ENCODE data around the gene KIRREL3.

KIRREL3 gene

DNA sequence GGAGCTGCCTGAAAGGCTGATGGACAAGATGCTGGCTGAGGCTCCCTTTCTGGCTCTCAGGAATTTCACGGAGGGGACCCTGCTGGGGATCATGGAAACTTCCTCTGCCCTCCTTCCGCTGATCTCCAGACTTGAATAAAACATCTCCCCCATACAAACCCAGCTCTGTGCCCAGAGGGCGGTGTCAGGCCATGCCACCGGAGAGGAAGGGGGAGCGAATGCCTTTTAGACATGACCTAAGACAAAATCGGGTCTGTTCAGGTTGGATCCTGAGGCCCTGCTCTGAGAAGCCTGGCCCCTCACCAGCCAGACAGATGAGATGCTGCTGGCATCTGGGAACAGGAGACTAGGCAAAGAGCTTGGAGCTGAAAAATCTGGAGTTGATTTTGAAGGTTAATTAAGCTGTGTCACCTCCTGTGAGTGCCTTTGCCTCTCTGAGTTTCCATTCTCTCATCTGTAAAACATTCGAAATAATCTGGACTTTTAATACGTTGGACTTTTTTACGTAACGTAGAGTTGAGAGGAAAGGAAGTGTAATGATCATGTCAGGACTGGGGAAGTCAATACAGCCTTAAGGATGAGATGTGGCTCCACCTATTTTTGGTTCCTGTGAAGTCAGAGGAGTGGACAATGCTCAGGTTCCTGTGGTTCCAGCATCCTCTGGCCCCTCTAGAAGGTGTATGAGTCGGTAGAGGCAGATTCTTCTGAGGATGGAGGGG is 481.4 kb downstream of the KIRREL3 start:
- H3K27ac ChIP-seq, result no peak overlapping the region
- TF ChIP-seq, protein P1, sequence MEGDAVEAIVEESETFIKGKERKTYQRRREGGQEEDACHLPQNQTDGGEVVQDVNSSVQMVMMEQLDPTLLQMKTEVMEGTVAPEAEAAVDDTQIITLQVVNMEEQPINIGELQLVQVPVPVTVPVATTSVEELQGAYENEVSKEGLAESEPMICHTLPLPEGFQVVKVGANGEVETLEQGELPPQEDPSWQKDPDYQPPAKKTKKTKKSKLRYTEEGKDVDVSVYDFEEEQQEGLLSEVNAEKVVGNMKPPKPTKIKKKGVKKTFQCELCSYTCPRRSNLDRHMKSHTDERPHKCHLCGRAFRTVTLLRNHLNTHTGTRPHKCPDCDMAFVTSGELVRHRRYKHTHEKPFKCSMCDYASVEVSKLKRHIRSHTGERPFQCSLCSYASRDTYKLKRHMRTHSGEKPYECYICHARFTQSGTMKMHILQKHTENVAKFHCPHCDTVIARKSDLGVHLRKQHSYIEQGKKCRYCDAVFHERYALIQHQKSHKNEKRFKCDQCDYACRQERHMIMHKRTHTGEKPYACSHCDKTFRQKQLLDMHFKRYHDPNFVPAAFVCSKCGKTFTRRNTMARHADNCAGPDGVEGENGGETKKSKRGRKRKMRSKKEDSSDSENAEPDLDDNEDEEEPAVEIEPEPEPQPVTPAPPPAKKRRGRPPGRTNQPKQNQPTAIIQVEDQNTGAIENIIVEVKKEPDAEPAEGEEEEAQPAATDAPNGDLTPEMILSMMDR (conservative IDR thresholded peaks at IDR 0.05), result no peak

DNA sequence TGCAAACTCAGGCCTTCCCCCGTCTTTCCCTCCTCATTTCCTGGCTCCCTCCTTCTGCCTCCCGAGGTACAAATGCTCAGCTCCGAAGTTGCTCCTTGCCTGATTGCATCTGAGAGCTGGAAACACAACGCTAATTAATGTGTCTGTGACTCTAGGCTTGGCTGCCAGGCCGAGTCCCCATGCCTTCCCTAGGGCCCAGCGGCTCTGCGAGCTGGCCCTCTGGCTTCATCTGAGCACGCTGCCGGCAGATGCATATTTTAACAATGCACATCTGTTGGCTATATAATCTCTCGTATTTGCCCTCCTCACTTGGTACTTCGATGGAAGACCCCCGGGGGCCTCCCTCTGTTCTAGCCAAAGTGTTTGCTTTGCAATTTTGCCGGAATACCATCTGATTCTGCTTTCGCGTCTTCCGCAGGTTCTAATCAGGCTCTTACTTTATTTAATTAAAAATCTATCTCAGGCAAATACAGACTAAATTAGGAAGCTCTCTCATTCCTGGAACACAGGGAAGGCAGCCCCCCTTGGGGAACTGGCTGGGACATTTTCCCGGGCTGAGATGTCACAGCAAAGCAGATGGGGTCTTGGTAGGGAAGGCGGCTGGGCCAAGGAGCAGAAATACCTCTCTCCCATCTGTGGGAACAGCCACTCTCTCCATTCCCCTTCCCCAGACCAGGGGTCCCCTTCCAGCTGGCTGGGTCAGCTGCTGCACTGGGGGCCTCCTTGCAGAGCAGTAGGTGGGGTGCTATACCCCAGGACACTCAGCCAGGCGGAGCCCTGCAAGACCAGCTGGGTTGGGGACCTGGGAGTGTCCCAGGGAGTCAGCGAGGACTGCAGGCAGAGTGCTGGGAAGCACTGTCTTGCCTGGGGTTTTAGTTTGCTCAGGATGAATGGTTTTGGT is 482.2 kb downstream of the KIRREL3 start:
- TF ChIP-seq, protein P1 (conservative IDR thresholded peaks at IDR 0.05), result no peak
- H3K27ac ChIP-seq, result no peak overlapping the region

DNA sequence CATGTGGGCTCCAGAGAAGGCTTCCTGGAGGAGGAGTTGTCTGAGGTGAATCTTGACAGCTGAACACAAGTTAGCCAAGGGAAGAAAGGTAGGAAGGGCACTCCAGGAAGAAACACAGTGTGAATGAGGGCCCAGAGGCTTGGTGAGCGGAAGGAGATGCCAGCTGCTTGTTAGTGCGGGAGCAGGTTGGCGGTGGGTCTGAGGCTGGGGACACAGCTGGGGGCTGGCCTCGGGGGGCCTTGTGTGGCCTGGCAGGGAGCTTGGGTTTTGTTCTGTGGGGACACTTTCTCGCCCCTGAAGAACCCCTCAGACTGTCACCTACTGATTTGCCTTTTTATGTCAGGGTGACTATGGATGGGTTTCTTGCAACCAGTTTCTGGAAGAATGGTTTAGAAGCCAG is 485.1 kb downstream of the KIRREL3 start:
- TF ChIP-seq, protein P1 (conservative IDR thresholded peaks at IDR 0.05), result no peak
- H3K27ac ChIP-seq, result no peak overlapping the region

DNA sequence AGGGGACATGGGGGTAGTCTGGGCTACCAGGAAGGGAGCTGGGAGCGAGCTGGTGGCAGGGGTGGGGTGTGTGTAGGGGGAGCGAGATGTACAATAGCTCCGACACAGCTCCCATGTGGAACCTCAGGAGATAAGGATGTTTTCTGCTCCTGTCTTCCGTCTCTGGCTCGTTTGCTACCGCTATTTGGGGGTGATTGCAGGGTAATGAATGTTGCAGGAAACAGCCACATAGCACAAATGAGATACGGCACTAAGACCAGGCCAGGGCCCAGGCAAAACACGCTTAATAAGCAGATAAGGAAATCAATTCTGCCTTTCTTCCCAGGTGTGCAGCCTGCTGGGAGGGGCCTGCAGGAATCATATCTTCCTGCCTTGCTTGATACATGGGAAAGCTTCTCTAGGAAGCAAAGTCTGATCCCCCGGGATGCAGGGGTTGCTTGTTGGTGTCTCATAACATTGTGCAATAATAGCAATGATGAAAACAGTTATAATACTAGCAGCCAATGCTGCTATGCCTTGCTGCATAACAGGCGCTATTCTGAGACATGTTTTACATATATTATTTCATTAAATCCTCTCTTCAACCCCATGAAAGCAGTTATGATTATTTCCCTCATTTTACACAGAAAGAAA is 486.4 kb downstream of the KIRREL3 start:
- H3K27ac ChIP-seq, result no peak overlapping the region
- TF ChIP-seq, protein P1 (conservative IDR thresholded peaks at IDR 0.05), result no peak

DNA sequence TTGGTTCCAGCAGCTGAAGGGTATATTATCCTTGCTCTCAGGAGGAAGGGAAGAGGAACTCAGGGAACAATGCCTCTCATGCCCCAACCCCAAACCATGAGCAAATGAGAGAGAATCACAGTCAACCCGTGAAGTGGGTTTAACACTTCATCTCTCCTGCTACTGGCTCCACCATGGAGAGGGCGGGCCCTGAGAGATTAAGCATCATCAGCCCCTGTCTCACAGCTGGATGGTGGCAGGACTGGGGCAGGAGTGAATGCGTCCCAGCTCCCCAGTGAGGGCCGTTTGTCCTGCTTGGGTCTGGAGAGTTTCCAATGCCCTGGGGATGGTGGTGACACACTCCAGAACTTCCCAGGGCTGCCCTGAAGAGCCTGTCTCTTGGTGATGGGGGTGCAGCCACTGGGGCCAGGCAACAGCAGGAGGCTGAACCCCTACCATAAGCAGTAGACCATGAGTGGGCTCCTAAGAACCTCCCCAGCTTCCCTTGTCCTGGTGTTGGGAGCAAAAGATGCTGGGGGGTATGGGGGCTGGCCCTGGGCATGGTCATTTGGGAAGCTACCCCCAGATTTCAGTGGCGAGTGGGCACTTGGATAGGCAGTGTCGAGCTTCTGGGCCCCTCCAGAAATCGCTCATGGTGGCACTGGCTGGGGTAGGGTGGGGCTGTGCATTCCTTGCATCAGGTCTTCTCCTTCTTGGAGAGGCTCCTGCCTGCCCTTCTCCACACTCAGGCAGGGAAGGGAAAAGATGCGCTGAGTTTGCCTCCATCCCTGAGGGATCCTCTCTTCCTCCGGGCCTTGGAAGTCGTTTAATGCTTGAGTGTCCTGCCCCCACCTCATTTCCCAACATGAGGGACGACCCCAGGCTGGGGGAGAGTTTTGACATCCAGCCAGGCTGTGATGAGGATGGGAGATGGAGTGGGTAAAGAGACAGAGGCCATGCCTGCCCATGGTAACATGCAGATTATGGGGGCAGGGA is 487.5 kb downstream of the KIRREL3 start:
- TF ChIP-seq, protein P1 (conservative IDR thresholded peaks at IDR 0.05), result no peak

DNA sequence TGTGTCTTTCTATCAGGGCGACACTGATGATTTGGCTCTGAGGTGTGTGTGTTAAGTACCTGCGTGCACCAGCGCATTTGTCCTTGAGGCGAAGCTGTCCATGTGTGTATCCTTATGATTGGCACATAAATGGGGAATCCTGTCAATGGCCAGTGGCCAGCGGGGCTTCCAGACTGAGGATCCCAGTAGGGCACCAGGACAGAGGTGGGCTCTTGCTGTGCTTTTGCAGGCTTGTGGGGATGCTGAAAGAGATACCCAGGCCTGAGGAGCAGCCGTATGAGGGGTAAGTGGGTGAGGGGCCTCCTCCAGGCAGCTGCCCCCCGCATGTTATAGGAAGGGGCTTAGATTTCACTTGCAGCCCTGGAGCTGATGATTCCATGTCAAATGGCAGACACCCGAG is 488.3 kb downstream of the KIRREL3 start:
- H3K27ac ChIP-seq, result no peak overlapping the region
- TF ChIP-seq, protein P1 (conservative IDR thresholded peaks at IDR 0.05), result no peak

More for the DNA sequence above, 487.5 kb downstream of the KIRREL3 start:
- H3K27ac ChIP-seq, result no peak overlapping the region
